Liver (tissue), 9 donors: ENCODE measurements around the gene CELF3. TPM values are rescaled to one million over a fixed set of nuclear protein-coding genes. Genes with fewer than 3 reads are reported as not detected.

Source experiments
- DNase-seq: peaks from one replicate; pipeline ENCODE4 v3.0.0-alpha.2; 2017; ENCODE audit warnings: low spot score
- H3K27ac ChIP-seq, 2 donors: one replicate each; pipeline ENCODE4 v1.7.0; 2013; ENCODE audit warnings: inconsistent platforms in 2 of 2, low read length in 2 of 2, control low read depth in 1 of 2, low read depth in 1 of 2, mild to moderate bottlenecking in 1 of 2
- H3K27me3 ChIP-seq, 4 donors: one replicate each; pipeline versions ENCODE4 v1.6.1 to v1.7.0; 2013; ENCODE audit warnings: low read length in 3 of 4, inconsistent platforms in 1 of 4, mild to moderate bottlenecking in 1 of 4, moderate library complexity in 1 of 4; ENCODE audit not compliant: control insufficient read depth in 4 of 4, insufficient read depth in 4 of 4
- H3K36me3 ChIP-seq, 4 donors: one replicate each; pipeline versions ENCODE4 v1.6.1 to v1.7.0; 2013; ENCODE audit warnings: low read length in 3 of 4, mild to moderate bottlenecking in 3 of 4, low read depth in 1 of 4, moderate library complexity in 1 of 4; ENCODE audit not compliant: control insufficient read depth in 4 of 4, insufficient read depth in 3 of 4
- H3K4me1 ChIP-seq, 4 donors: one replicate each; pipeline versions ENCODE4 v1.6.1 to v1.7.0; 2013; ENCODE audit warnings: low read length in 3 of 4, mild to moderate bottlenecking in 3 of 4, moderate library complexity in 1 of 4; ENCODE audit not compliant: control insufficient read depth in 4 of 4, insufficient read depth in 4 of 4
- H3K4me3 ChIP-seq, 3 donors: one replicate each; pipeline versions ENCODE4 v1.6.1 to v1.7.0; 2013; ENCODE audit warnings: low read length in 3 of 3, control low read depth in 1 of 3, low read depth in 1 of 3, mild to moderate bottlenecking in 1 of 3
- H3K9ac ChIP-seq, 2 donors: one replicate each; pipeline ENCODE4 v1.7.0; 2013; ENCODE audit warnings: low read length in 2 of 2, mild to moderate bottlenecking in 2 of 2, moderate library complexity in 2 of 2, control low read depth in 1 of 2, low read depth in 1 of 2
- H3K9me3 ChIP-seq, 4 donors: one replicate each; pipeline versions ENCODE4 v1.6.1 to v1.7.0; 2013; ENCODE audit warnings: low read length in 3 of 4; ENCODE audit not compliant: control insufficient read depth in 4 of 4
- CTCF ChIP-seq: fragments of 150-350 bp; IDR thresholded peaks from 2 replicates; pipeline ENCODE4 v1.5.1; 2017; ENCODE audit warnings: improper control_type of control experiment, low read depth, low read length; ENCODE audit not compliant: missing input control
- EGR1 ChIP-seq, 2 donors: IDR thresholded peaks; 2 replicates each; pipeline ENCODE4 v1.6.1; 2016 to 2018; ENCODE audit warnings: antibody characterized with exemption in 2 of 2, low read depth in 2 of 2
- FOXA1 ChIP-seq: IDR thresholded peaks from 2 replicates; pipeline ENCODE4 v1.6.1; 2016; ENCODE audit warnings: antibody characterized with exemption
- FOXA2 ChIP-seq: IDR thresholded peaks from 2 replicates; pipeline ENCODE4 v1.6.1; 2016; ENCODE audit warnings: antibody characterized with exemption
- GABPA ChIP-seq, 2 donors: IDR thresholded peaks in 1 of 2; conservative IDR thresholded peaks in 1 of 2; 2 replicates each; pipeline ENCODE4 v1.6.1; 2016; ENCODE audit warnings: antibody characterized with exemption in 2 of 2, mild to moderate bottlenecking in 1 of 2, moderate library complexity in 1 of 2
- HNF4G ChIP-seq: IDR thresholded peaks from 2 replicates; pipeline ENCODE4 v1.6.1; 2016; ENCODE audit warnings: antibody characterized with exemption
- JUND ChIP-seq, 2 donors: IDR thresholded peaks; 2 replicates each; pipeline ENCODE4 v1.6.1; 2016; ENCODE audit warnings: antibody characterized with exemption in 2 of 2
- RAD21 ChIP-seq, 2 donors: IDR thresholded peaks; 2 replicates each; pipeline ENCODE4 v1.6.1; 2016; ENCODE audit warnings: antibody characterized with exemption in 2 of 2, mild to moderate bottlenecking in 2 of 2
- REST ChIP-seq: IDR thresholded peaks from 2 replicates; pipeline ENCODE4 v1.6.1; 2016; ENCODE audit warnings: antibody characterized with exemption, mild to moderate bottlenecking
- RXRA ChIP-seq, 2 donors: IDR thresholded peaks; 2 replicates each; pipeline ENCODE4 v1.6.1; 2017 to 2018; ENCODE audit warnings: antibody characterized with exemption in 2 of 2, mild to moderate bottlenecking in 1 of 2
- SP1 ChIP-seq: IDR thresholded peaks from 2 replicates; pipeline ENCODE4 v1.6.1; 2018; ENCODE audit warnings: antibody characterized with exemption, mild to moderate bottlenecking
- TAF1 ChIP-seq: conservative IDR thresholded peaks from 2 replicates; pipeline ENCODE4 v1.6.1; 2016; ENCODE audit warnings: antibody characterized with exemption, mild to moderate bottlenecking
- YY1 ChIP-seq: IDR thresholded peaks from 2 replicates; pipeline ENCODE4 v1.6.1; 2016; ENCODE audit warnings: antibody characterized with exemption, mild to moderate bottlenecking
- ZBTB33 ChIP-seq: IDR thresholded peaks from 2 replicates; pipeline ENCODE4 v1.6.1; 2016; ENCODE audit warnings: antibody characterized with exemption
- WGBS: extraction: QIAGEN DNeasy Blood & Tissue Kit; methylation state at CpG from one replicate; pipeline ENCODE4 v1.1.7; 2013; 5-methylcytosine and 5-hydroxymethylcytosine counted together
- polyA plus RNA-seq, 2 donors: library from polyadenylated mRNA; stranded (reverse) in 1 of 2; unstranded in 1 of 2; fragments of 200-250 nt in 1 of 2; fragments of >200 nt in 1 of 2; fragmentation: Nextera tagmentation in 1 of 2; extraction: Ambion mirVana in 1 of 2; gene quantifications; one replicate each; pipeline versions ENCODE4 v1.2.1 to v1.2.3, GENCODE V29; 2013 to 2015
- total RNA-seq, 2 donors: library from RNA; depleted of rRNA; stranded (reverse); fragments of >200 nt; gene quantifications; one replicate each; pipeline ENCODE4 v1.2.3, GENCODE V29; 2014
- donor health status: healthy.
- donor health status: healthy.
- donor health status: healthy.
- donor health status: healthy.
- donor health status: healthy.

CELF3 gene
- total and polyA plus RNA-seq, 4 donors = 0.28 TPM; not detected in 3

- Histone ChIP-seq H3K9ac (no peak overlapping the region), H3K27ac (no peak overlapping the region), H3K4me3 (no peak overlapping the region), H3K27me3 (peaks cover 0 to 4% (median 0%) of the 10 kb centered on the region in 4 donors), H3K4me1 (peaks cover 0 to 9% (median 2%) of the 10 kb centered on the region in 4 donors), H3K36me3 (no peaks in the 10 kb centered on the region), H3K9me3 (no peaks in the 10 kb centered on the region)
- 83% methylated on average over 10 of the region's 10 CpGs for WGBS
- TF ChIP-seq RAD21 (IDR thresholded peaks at IDR 0.05) (no peak), REST (no peak), JUND (IDR thresholded peaks at IDR 0.05) (no peak), ZBTB33 (no peak), GABPA (IDR thresholded peaks at IDR 0.05 in 1 of 2, conservative IDR thresholded peaks at IDR 0.05 in 1 of 2) (no peak)
- DNase-seq = no peak
Observed at GRCh38 chr1:151714820-151715725, 1.5 kb downstream of the CELF3 start.

- WGBS = 80% methylated on average over 2 of the region's 2 CpGs
Observed at GRCh38 chr1:151713874-151714273, 2.7 kb downstream of the CELF3 start.

More at GRCh38 chr1:151713874-151714273, 2.7 kb downstream of the CELF3 start:
- Histone ChIP-seq H3K27me3 (peaks cover 0 to 4% (median 0%) of the 10 kb centered on the region in 4 donors), H3K27ac (no peak overlapping the region), H3K9me3 (no peaks in the 10 kb centered on the region), H3K4me3 (no peak overlapping the region), H3K9ac (no peak overlapping the region), H3K4me1 (peaks cover 0 to 7% (median under 1%) of the 10 kb centered on the region in 4 donors), H3K36me3 (no peaks in the 10 kb centered on the region)
- TF ChIP-seq JUND (IDR thresholded peaks at IDR 0.05) (no peak), FOXA1 (no peak), GABPA (IDR thresholded peaks at IDR 0.05 in 1 of 2, conservative IDR thresholded peaks at IDR 0.05 in 1 of 2) (no peak), RXRA (IDR thresholded peaks at IDR 0.05) (no peak), YY1 (no peak), SP1 (no peak), TAF1 (no peak), FOXA2 (no peak), EGR1 (IDR thresholded peaks at IDR 0.05; ENCODE audit: low read depth in 2 of 2) (no peak), REST (no peak), HNF4G (no peak), CTCF (no peak)
- no peak for DNase-seq
